CD4-positive, alpha-beta T cell treated with Interleukin-1 beta for 1 hour (primary cell): ENCODE data around the gene ULK1.
A peak's percentile ranks its signal among the peaks of the same experiment; 100 is the strongest.
"Not testable (repeated sequence)": the region's sequence is repeated elsewhere in the genome, so short reads cannot be mapped to it uniquely, and the experiment has no call there.

ENCODE experiments used
- DNase-seq, 2 donors: peaks; one replicate each; pipeline ENCODE4 v3.0.0-alpha.2; 2020 to 2022

ULK1 gene

DNA sequence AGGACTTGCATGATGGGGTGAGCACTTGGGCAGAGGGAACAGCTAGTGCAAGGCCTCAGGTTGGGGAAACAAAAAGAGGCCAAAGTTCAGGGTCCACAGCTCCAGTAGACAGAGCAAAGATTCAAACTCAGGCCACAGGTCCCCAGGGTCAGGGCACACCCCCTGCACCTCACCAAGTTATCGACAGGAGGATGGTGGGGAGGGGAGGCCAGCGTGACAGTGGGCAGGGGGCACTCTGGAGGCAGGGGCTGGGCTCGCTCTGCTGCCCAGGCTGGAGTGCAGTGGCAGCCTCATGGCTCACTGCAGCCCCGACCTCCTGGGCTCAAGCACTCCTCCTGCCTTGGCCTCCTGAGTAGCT is 32.4 kb upstream of the ULK1 start:
- no peak for DNase-seq

DNA sequence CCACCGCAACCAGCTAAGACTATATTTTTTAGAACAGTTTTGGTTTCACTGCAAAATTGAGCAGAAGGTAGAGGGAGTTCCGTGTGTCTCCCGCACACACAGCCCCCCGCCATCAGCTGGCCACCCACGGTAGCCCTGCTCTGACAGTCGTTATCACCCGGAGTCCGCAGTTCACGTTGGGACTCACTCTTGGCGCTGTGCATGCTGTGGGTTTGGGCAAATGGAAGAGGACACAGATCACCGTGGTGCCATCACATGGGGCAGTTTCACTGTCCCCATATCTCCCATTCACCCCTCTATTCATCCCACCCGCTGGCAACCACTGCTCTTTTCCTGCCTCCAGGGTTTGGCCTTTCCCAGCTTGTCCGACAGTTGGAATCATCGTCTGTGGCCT is 31.8 kb upstream of the ULK1 start:
- DNase-seq = no peak

DNA sequence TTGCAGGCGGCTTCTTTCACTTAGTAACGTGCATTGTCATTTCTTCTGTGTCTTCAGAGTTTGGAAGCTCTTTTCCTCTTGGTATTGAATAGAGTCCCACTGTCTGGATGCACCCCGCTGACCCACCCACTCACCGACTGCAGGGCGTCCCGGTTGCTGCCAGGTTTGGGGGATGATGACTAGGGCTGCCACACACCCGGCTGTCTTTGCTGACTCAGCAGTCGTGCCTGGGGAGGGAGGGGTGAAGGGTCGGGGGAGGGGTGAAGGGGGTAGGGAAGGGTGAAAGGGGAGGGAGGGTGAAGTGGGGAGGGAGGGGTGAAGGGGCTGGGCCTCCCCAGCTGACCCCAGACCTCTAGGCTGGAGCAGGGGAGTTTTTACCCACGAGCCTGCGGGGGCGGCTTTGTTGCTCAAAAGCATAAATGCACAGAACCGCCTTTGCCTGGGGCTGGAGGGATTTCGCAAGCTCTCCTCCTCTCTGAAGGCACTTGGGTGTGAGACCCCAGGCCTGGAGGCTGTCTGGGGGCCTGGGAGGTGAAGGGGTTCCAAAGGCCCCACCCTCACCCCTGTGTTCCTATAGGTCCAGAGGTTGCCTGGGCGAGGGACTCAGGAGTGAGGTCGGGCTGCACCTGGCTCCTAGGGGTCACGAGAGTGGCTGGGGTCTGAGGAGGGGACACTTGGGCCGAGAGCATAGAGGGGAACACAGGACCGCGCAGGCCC is 31.3 kb upstream of the ULK1 start:
- no peak for DNase-seq

DNA sequence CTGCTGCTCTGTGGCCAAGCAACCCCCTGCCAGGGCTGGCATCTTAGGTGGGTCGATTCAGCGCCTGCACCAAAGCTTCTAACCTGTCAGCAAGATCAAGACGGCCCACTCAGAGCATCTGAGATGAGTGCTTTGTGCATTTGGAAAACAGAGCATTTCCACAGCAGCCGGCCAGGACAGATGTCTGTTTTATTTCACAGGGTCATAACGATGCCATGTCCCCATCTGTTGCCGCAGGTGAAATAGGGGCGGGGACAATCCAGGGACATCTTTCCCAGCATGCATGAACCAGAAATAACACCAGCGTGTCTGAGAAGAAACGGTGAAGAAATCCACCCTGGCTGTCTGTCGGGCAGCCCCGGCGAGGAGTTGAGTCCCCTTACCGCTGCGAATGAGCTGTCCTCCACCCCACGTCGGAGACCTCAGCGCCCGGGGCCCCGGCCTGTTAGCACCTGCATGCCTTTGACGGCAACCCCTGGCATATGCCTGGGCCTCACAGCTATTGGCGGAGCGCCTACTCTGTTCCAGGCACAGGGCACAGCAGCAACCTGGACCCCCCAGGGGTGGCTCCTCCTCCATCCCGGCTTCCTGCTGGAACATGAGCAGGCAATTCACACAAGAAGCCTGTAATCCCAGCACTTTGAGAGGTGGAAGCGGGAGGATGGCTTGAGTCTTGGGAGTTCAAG is 30.6 kb upstream of the ULK1 start:
- no peak for DNase-seq

DNA sequence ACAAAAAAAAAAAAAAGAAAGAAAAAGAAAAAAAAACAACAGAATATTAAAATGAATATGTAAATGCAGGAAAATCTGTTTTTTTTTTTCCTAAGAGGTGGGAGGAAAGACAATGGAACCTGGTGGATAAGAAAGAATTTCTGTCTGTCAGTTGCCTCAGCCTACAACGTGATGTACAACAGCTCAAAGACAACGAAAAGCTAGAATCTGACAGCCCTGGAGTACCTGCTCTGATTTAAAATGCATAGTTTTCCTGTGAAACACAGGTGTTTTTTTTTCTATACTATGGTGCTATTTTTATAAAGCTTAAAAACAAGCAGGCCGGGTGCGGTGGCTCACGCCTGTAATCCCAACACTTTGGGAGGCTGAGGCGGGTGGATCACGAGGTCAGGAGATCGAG is 30.0 kb upstream of the ULK1 start:
- DNase-seq = no peak

DNA sequence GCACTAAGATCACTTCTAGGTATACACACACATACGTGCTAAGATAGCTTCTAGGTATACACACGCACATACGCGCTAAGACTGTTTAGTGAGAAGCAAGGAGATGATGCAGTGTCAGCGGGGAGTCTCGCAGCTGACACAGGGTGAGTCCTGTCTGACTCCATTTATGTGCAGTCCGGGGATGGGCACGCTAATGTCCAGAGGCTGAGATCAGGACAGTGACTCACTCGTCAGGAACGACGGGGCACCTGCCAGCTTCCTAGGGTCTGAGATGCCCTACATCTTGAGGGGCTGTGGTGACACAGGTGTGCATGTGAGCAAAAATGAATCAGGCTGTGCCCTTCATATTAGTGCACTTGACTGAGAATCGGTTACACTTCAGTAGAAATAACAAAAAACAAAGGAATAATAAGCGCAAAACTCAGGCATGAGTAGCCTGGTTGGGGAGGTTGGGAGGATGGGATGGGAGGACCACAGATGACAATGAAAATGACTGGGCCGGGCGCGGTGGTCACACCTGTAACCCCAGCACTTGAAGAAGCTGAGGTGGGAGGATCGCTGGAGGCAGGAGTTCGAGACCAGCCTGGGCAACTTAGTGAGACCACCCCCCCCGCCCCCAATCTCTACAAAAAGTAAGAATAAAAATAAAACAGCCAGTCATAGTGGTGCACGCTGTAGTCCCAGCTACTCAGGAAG is 29.1 kb upstream of the ULK1 start:
- DNase-seq = no peak

DNA sequence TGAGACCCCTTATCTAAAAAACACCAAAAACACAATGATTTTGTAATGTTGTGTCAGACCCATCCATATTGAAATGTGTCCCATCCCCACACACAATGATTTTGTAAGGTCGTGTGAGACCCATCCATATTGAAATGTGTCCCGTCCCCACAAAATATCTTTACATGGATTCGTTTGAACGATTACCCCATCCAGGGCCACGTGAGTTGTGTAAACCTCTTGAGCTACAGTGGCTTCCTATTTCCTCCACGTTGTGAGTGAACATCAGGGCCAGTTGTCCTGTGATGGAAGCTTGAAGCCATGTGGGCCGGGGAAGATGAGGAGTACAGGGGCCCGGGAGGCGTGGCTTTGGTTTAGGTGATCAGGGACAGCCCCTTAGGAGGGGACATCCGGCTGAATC is 27.0 kb upstream of the ULK1 start:
- no peak for DNase-seq

DNA sequence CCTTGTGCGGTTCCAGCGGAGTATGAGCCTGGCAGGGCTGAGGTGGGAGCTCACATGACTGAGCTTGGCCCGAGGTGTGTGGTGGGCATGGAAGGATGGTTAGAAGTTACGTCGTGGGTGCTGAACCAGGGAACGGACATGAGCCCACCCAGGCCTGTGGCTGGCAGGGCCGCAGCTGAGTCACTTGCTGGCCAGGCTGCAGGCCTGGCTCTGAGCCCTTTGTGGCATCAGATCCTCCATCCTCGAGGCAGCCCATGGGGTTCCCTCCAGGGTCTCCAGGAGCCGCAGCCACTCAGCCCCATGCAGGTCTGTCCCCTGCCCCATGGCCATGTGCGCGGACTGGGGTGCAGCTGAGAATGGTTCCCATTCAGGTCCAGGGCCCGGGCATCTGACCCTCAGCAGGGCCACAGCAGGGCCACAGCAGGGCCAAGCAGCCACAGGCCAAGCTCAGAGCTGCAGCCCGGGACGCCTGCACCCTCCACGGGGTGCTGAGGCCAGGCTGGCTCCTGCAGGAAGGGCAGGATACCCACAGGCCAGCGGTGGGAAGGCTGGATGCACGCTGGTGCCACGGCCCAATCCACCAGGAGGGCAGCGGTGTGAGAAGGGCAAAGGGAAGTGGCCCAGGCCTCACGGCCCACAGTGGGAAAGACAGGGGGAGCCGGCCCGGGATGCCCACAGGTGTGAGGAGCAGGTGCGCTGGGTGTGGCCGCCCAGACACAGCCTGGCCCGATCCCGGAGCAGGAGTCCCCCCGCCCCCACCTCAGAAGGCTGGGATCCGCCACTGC is 26.3 kb upstream of the ULK1 start:
- no peak for DNase-seq

DNA sequence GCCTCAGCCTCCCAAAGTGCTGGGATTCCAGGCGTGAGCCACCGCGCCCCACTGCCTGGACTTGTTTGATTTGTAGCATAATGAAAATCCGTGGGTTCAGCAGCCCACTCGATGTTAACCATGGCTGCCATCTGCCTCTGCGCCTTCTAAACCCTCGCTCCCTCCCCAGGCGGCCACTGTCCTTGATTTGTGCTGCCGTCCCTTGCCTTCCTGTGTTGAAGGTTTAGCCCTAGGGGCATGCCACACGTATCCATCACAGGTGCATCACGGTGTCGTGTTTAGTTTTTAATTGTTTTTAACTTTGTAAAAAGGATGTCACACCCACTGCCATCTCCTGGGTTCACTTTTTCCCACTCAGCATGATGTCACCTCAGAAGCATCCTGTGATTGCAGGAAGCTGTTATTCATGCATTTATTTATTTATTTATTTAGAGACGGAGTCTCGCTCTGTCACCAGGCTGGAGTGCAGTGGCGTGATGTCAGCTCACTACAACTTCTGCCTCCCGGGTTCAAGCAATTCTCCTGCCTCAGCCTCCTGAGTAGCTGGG is 24.5 kb upstream of the ULK1 start:
- no peak for DNase-seq

DNA sequence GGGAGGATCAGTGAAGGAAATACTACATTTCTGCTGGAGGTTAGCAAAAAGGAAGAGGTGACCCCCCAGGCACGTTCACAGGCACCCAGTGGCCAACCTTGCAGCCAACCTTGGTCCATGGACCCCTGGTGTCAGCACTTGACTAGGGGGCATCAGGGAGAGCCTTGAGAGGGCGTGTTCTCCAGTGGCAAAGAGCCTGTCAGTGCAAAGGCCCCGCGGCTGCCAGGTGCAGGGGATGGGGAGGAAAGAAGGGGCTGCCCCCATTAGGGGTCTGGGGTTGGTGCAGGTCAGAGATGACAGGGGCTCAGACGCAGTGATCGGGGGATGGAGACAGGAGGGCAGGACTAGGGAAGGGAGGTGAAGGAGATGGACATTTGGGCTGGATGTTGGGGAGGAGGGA is 22.7 kb upstream of the ULK1 start:
- DNase-seq = no peak

DNA sequence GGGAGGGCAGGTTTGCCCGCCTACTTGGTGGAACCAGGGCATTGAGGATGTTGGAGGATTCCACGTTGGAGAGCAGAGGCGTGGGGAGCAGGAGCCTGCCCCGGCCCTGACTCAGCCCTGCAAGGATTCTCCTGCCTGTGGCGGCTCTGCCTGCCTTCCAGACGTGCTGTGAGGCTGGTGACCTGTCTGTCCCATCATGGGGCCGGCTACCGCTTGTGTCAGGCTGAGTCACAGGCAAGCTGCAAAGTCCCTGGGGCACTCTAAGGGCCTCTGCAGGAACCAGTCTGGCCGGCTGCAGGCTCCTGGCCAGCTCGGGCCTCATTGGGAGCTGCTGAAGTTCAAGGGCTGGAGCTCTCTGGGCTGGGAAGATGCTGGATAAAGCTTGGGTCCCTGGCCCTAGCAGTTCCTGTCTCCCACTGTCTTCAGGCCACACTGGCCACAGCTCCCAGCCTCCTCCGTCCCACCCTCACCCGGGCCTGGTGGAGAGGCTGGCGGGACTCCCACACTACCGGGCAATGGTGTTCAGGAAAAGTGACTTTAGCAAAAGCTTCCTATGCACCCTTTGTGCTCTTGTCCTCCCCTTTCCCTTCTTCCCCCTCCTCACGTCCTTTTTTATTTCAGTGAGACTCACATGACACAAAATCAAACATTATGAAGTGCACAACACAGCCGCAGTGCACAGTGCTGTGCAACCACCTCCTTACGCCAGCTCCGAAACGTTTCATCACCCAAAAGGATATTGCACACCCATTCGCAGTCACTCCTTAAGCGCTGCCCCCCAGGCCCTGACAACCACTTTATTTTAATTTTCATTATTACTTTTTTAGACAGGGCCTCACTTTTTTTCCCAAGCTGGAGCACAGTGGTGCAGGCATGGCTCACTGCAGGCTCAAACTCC is 22.0 kb upstream of the ULK1 start:
- peak in 1 of 2 donors; percentile 28 for DNase-seq

DNA sequence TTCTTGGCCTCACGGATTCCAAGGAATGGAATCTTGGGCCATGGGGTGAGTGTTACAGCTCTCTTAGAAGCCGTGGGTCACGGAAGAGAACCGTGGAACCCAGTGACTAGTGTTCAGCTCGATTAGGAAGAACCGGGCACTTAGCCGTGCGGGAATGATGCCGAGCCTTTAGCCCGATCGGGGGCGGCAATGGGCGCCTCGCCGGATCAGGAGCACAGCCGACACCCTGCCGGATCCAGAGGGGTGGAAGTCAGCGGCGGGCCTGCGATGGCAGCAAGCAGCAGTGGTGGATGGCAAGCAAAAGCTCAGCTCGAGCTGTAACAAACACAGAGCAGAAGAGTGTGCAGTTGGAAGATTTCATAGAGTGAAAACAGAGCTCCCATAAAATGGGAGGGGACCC is 21.1 kb upstream of the ULK1 start:
- DNase-seq = no peak

DNA sequence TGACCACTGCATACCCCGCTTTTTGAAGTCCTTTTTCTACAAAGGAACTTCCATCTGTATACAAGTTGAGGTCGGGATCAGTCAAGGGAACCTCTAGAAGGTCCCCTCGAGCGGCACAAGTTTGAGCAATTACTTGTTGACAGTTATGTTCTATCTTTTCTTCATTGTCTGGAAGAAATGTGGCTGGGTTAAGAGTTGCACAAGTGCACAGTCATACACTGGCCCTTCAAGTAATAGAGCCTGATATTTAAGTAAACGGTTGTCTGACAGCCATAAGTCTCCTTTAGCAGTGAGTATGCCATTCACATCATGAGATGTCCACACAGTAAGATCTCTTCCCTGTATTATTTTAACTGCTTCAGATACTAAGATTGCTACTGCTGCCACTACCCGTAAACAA is 19.4 kb upstream of the ULK1 start:
- not testable (repeated sequence) for DNase-seq

DNA sequence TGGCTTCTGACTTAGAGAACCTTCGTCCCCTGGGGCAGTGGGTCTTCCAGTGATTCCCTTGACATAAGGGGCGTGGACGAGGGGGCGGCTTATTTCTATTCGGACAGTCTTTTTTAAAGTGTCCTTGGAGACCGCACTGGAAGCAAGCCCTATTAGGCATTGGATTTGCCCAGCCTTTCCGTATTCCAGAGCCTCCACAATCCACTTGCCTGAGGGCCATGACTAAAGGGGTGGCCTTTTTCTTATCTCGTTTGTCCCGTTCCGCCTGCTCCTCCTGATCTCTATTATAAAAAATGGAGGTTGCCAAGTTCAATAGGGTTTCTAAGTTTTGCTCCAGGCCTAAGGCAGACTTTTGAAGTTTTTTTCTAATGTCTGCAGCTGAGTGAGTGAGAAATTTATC is 17.2 kb upstream of the ULK1 start:
- not testable (repeated sequence) for DNase-seq

DNA sequence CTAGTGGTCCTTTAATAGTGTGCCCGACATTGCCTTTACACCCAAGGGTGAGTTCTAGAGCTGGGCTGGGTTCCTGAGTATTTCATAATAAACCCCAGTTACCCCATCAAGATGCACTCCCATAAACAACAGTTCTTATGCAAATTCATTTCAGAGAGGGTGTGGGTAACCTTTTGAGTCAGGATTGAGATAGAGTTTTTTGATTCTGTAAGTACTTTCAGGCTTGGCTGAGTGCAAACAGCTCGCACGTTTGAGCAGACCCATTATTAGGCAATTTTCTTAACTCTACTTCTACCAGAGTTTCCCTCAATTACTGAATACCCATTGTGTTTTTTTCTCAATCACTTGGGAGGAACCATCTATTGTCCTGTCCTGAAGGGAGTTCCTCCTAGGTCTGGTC is 16.0 kb upstream of the ULK1 start:
- not testable (repeated sequence) for DNase-seq

DNA sequence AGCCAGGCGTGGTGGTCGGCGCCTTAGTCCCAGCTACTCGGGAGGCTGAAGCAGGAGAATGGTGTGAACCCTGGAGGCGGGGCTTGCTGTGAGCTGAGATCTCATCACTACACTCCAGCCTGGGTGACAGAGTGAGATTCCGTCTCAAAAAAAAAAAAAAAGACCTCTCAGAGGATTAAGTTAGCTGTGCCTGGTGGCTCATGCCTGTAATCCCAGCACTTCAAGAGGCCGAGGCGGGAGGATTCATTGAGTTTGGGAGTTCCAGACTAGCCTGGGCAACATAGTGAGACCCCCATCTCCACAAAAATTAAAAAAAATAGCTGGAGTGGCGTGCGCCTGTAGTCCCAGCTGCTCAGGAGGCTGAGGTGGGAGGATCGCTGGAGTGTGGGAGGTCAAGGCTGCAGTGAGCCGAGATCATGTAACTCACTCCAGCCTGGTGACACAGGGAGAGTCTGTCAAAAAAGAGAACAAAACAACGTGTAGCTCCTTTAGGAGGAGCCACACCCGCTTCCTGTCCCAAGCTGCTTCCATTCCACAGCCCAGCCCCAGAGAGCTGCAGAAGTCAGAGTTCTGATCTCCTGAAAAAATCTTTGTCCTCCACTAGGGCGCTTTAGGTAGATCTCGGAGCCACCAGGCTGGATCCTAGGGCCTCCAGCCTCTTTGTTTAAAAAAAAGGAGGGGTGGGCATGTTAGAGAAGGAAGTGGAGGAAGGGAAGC is 11.5 kb upstream of the ULK1 start:
- peak in 1 of 2 donors; percentile 28 for DNase-seq

DNA sequence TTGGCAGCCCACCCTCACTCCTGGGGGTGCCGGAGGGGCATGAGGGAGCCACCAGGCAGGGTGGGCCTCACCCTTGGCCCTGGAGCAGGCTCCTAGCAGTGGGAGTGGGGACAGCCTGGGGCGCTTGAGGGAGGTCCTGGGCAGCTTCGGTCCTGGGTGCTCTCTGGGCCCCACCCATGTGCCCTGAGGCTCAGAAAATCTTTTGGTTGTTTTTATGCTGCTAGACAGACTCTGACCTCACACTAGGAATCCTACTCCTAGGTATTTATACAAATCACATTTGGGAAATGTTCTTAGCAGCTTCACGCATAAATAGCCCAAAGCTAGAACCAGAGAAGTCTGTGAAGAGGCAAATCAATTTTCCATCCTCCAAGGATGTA is 10.9 kb upstream of the ULK1 start:
- DNase-seq = no peak

DNA sequence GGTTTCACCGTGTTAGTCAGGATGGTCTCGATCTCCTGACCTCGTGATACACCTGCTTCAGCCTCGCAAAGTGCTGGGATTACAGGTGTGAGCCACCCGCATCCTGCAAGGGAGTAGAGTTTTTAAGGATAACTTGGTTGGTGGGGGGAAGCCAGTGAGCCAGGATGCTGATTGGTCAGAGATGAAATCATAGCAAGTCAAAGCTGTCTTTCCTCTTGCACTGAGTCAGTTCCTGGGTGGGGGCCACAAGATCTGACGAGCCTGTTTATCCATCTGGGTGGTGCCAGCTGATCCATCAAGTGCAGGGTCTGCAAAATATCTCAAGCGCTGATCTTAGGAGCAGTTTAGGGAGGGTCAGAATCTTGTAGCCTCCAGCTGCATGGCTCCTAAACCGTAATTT is 9.3 kb upstream of the ULK1 start:
- DNase-seq = not testable (repeated sequence)

DNA sequence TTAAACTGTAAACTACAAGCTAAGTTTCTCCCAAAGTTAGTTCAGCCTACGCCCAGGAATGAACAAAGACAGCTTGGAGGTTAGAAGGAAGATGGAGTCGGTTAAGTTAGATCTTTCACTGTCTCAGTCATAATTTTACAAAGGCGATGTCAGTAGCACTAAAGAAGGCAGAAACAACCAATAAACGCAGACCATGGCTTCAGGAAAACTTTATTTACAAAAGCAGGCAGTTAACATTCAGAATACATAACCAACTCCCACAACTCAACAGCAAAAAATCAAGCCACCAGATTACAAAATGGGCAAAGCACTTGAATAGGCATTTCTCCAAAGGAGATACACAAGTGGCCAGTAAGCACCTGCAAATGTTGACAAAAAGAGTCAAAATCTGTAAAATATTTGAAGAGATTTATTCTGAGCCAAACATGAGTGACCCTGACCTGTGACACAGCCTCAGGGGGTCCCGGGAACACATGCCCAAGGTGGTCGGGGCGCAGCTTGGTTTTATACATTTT is 8.8 kb upstream of the ULK1 start:
- DNase-seq = no peak

DNA sequence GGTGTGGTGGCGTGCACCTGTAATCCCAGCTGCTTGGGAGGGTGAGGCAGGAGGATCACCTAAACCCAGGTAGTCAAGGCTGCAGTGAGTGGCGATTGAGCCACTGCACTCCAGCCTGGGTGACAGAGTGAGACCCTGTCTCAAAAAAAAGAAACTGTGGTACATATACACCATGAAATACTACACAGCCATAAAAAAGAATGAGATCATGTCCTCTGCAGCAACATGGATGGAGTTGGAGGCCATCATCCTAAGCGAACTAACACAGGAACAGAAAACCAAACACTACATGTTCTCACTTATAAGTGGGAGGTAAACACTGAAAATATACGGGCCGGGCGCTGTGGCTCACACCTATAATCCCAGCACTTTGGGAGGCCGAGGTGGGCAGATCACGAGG is 2.7 kb upstream of the ULK1 start:
- not testable (repeated sequence) for DNase-seq
